GM19351 (cell line): ENCODE results near the gene CHTF18.
"Not testable (repeated sequence)": the region's sequence is repeated elsewhere in the genome, so short reads cannot be mapped to it uniquely, and the experiment has no call there.

Experiments
- ATAC-seq: cut with Tn5 transposase; IDR thresholded peaks from one replicate; pipeline ENCODE4 v1.9.1; 2021; ENCODE audit warnings: mild to moderate bottlenecking, moderate library complexity; ENCODE audit not compliant: unreplicated experiment

The CHTF18 gene

GRCh38 chr16:774086-775001 is 14.1 kb upstream of the CHTF18 start:
- no peak for ATAC-seq

- no peak for ATAC-seq
These were observed 13.1 kb upstream of the CHTF18 start for GRCh38 chr16:775236-775796.

- not testable (repeated sequence) for ATAC-seq
These were observed 12.1 kb upstream of the CHTF18 start for GRCh38 chr16:776298-776697.

GRCh38 chr16:776824-777223 is 11.6 kb upstream of the CHTF18 start:
- ATAC-seq, result no peak

GRCh38 chr16:777826-778225 is 10.6 kb upstream of the CHTF18 start:
- ATAC-seq, result no peak

- no peak for ATAC-seq
These were observed 10.0 kb upstream of the CHTF18 start for GRCh38 chr16:778447-778846.

GRCh38 chr16:778909-779527 is 9.4 kb upstream of the CHTF18 start:
- no peak for ATAC-seq

- ATAC-seq, result no peak
These were observed 8.9 kb upstream of the CHTF18 start for GRCh38 chr16:779561-779960.

GRCh38 chr16:780296-780695 is 8.1 kb upstream of the CHTF18 start:
- ATAC-seq, result no peak

GRCh38 chr16:781346-782010 is 6.9 kb upstream of the CHTF18 start:
- no peak for ATAC-seq

GRCh38 chr16:782258-782657 is 6.2 kb upstream of the CHTF18 start:
- no peak for ATAC-seq

GRCh38 chr16:782766-783403 is 5.5 kb upstream of the CHTF18 start:
- no peak for ATAC-seq

- ATAC-seq, result no peak
These were observed 4.8 kb upstream of the CHTF18 start for GRCh38 chr16:783404-784161.

GRCh38 chr16:784431-784830 is 4.0 kb upstream of the CHTF18 start:
- no peak for ATAC-seq

GRCh38 chr16:785563-786535 is 2.6 kb upstream of the CHTF18 start:
- ATAC-seq, result no peak

- ATAC-seq, result no peak
These were observed 976 bp upstream of the CHTF18 start for GRCh38 chr16:787321-787966.

GRCh38 chr16:787978-788398 is 432 bp upstream of the CHTF18 start, which contains the start of gene RPUSD1:
Gene RPUSD1, minus strand, starts transcription at chr16:788381. Its CDS starts 644 bp downstream, at chr16:787737.
- peak; percentile 23 for ATAC-seq

GRCh38 chr16:789191-789850 is 901 bp downstream of the CHTF18 start:
- no peak for ATAC-seq
